NCI-H345 treated with DMSO at 0.1 percent for 48 hours (cell line): ENCODE data around the gene CCDC86.

Source experiments
- DNase-seq: peaks from one replicate; lab custom pipeline; 2025; ENCODE audit not compliant: unreplicated experiment; lab: John Stamatoyannopoulos, UW

CCDC86 gene

DNA sequence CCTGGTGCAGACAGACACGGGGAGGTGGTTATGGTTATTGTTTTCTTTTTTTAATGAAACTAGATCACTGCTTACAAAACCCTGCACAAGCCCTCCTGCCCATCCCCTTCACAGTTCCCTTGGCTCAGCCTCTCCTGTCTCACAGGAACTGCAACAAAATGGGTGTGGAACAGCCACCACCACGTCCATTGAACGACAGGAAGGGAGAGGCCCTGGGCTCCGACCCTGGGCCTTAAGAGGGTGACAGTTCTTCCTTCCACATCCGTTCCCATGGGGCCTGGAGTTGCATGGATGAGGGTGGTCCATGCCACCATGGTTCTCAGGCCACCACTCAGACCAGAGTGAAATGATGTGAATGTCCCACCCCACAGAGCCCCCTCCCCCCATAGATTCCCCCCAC, 48.8 kb downstream of the CCDC86 start:
- no peak for DNase-seq

DNA sequence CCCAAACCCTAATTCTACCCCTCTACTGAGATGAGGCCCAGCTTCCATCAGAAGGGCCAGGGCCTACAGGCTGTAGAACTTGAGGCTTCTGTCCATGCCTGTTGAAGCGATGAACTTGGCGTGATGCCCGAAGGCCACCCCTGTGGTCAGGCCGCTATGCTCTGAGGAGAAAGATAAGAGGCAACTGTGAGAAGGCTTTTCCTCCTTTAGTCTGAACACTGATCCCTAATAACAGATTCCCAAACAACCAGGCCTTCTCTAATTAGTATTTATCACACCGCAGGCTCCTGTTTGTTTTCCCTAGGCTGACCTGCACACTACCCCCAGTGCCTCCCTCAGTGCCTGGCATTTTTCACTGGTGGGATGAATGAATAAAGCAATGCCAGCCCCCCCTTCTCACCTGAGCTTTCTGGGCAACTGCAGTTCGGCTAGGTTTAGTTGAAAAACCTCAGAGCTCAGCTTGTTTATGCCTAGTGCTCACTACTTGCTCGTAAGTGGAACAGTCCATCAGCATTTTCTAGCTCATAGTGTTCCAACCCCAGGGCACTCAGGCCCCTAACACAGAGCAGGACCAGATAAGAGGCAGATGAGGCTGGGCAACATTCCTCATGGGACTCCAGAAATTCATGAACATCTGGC, 49.3 kb downstream of the CCDC86 start:
- no peak for DNase-seq

DNA sequence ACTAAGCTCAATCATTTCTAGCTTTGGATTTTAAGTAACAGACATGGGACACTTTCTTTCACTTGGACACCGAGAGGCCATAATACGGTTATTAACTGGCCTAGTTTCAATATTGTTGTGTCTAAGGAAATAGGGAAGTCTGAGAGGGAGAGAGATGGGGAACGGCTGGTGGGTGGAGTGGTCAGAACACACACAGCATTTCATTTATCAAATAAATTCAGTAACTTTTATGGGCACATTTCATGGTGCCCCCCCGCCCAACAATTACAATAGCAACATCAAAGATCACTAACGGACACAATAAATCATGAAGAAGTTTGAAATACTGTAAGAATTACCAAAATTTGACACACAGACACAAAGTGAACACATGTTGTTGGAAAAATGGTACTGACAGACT, 53.8 kb downstream of the CCDC86 start:
- DNase-seq = no peak

DNA sequence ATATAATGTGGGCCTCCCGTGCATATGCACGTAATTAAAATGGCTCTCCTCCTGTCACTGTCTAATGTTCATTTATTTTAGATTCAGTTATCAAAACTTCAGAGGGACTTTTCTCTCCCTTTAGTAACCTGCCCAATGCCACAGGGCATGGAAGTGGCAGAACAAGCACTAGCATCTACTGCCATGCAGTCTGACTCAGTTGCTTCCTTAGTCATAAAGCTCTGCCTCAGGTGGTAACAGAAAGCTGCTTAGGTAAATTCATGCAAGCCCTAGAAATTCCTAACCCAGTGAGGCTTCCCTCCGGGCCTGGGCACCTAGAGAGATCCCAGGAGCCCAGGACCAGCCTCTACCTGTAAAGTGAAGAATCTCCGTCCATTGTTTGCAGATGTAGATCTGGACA, 55.6 kb downstream of the CCDC86 start:
- DNase-seq = no peak

DNA sequence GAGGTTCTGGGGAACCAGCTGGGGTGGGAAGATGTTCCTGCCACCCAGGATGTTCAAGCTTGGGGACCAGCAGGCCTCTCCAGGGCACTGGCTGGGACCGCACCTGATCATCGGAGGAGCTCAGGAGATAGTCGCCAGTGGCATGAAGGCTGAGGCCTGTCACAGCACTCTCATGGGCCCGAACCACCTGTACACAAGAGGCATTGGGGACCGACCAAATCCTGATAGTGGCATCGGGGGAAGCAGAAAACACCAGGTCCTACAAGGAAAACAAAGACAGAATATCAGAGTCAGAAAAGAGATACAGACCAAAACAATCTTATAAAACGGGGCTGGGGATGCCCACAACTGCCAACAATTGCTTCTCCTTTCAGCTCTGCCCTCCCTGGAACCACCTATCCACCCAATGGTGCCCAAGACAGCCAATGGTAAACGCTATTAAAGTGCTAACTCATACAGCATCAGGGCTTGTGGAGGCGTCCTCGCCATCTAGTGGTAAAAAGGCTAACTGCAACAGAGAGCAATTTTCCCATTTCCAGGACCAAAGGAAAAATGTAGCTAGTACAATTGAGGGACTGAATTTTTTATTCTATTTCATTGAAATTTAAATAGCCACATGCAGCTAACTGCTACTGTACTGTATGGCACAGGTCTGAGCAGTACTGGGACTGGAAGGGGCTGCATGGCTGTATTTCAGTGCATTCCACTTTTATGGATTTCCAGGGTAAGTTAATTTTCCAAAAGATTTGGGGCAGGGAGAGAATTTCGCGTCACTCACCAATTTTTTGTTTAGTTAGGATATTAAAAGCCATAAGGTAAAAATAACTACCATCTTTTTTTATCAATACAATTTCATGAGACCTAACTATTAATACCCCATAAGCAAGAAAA, 57.4 kb downstream of the CCDC86 start:
- no peak for DNase-seq

DNA sequence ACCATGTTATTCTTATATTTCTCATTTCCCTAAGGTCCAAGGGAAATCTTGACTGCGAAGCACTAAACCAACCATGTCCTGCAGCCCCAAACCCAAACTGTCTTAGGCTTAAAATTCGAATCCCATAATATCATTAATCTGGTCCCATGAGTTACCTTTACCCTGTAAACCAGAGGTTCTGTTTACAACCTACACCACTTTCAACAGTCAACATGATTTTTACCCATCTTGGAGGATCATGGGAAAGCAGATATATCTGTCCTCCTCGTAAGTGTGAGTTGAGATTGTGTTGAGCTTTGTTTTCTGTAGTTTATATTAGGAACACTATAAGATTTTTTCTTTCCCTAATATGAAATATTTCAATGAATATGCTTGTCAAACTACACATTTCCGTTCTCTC, 58.1 kb downstream of the CCDC86 start:
- DNase-seq = no peak
